IMR-90 (cell line): ENCODE results near the gene HSF2BP. TPM values are rescaled to one million over a fixed set of nuclear protein-coding genes. Genes with fewer than 3 reads are reported as not detected.
"Not testable (repeated sequence)": the region's sequence is repeated elsewhere in the genome, so short reads cannot be mapped to it uniquely, and the experiment has no call there.

Experiments used
- ATAC-seq: fragments of 200-7000 bp; cut with Tn5 transposase; 2 replicates; pipeline ENCODE4 v1.9.1; 2020; ENCODE audit warnings: low read depth, mild to moderate bottlenecking, moderate library complexity
- BruUV-seq: library from RNA; stranded (reverse); fragments of 400-500 nt; replicated peaks from 2 replicates; lab custom pipeline; 2021; lab: Mats Ljungman, UMichigan
- CTCF ChIA-PET: fragments of 300-600 bp; formaldehyde crosslinking; extraction: SDS; loops from one replicate; lab custom pipeline; 2021; ENCODE audit warnings: antibody characterized with exemption; lab: Yijun Ruan, JAX
- POLR2A ChIA-PET: fragments of 300-600 bp; sonication (Branson Sonifier 250); formaldehyde crosslinking; loops from one replicate; lab custom pipeline; 2022; ENCODE audit warnings: antibody characterized with exemption; ENCODE audit not compliant: unreplicated experiment; lab: Charles Lee
- DNase-seq: peaks from one replicate; pipeline ENCODE4 v3.0.0; 2013
- H2AFZ ChIP-seq: replicated peaks from 2 replicates; pipeline ENCODE3; 2013; ENCODE audit warnings: low read length, mild to moderate bottlenecking; ENCODE audit not compliant: poor library complexity
- H2AK5ac ChIP-seq: 2 replicates; pipeline ENCODE4 v1.6.1; 2013; ENCODE audit warnings: low read depth, low read length, inconsistent platforms
- H2AK9ac ChIP-seq: replicated peaks from 2 replicates; pipeline ENCODE3; 2013; ENCODE audit warnings: mild to moderate bottlenecking, low read depth, low read length, moderate library complexity; ENCODE audit not compliant: poor library complexity
- H2BK120ac ChIP-seq: 2 replicates; pipeline ENCODE4 v1.6.1; 2013; ENCODE audit warnings: low read depth, low read length, inconsistent platforms
- H2BK15ac ChIP-seq: 3 replicates; pipeline ENCODE4 v1.6.1; 2013; ENCODE audit warnings: low read depth, low read length, inconsistent platforms
- H2BK20ac ChIP-seq: 2 replicates; pipeline ENCODE4 v1.6.1; 2013; ENCODE audit warnings: low read depth, mild to moderate bottlenecking, inconsistent platforms, low read length, moderate library complexity
- H2BK5ac ChIP-seq: 2 replicates; pipeline ENCODE4 v1.6.1; 2013; ENCODE audit warnings: mild to moderate bottlenecking, low read depth, low read length, inconsistent platforms; ENCODE audit not compliant: poor library complexity, severe bottlenecking
- H3K14ac ChIP-seq: replicated peaks from 2 replicates; pipeline ENCODE4 v1.6.1; 2013; ENCODE audit warnings: low read depth, low read length, inconsistent platforms
- H3K18ac ChIP-seq: 2 replicates; pipeline ENCODE4 v1.6.1; 2013; ENCODE audit warnings: low read depth, low read length, control low read depth
- H3K23ac ChIP-seq: 2 replicates; pipeline ENCODE4 v1.6.1; 2013; ENCODE audit warnings: low read depth, low read length, inconsistent platforms
- H3K27ac ChIP-seq: 2 replicates; pipeline ENCODE4 v1.5.1; 2013; ENCODE audit warnings: mild to moderate bottlenecking, control low read depth, low read length; ENCODE audit not compliant: insufficient read depth
- H3K27me3 ChIP-seq: 2 replicates; pipeline ENCODE4 v1.6.1; 2013; ENCODE audit warnings: low read length; ENCODE audit not compliant: control insufficient read depth, insufficient read depth
- H3K36me3 ChIP-seq: 2 replicates; pipeline ENCODE4 v1.6.1; 2013; ENCODE audit warnings: low read length, mixed read lengths; ENCODE audit not compliant: control insufficient read depth, insufficient read depth
- H3K4ac ChIP-seq: 2 replicates; pipeline ENCODE4 v1.6.1; 2013; ENCODE audit warnings: low read depth, low read length, inconsistent platforms
- H3K4me1 ChIP-seq: 2 replicates; pipeline ENCODE4 v1.6.1; 2013; ENCODE audit warnings: low read length, mixed read lengths; ENCODE audit not compliant: control insufficient read depth, insufficient read depth
- H3K4me2 ChIP-seq: 2 replicates; pipeline ENCODE4 v1.6.1; 2013; ENCODE audit warnings: low read depth, mild to moderate bottlenecking, control low read depth, low read length, moderate library complexity
- H3K4me3 ChIP-seq: 2 replicates; pipeline ENCODE4 v1.5.1; 2013; ENCODE audit warnings: low read depth, mild to moderate bottlenecking, control low read depth, low read length, moderate library complexity; ENCODE audit not compliant: insufficient read depth
- H3K56ac ChIP-seq: 2 replicates; pipeline ENCODE4 v1.6.1; 2013; ENCODE audit warnings: low read length, inconsistent platforms; ENCODE audit not compliant: insufficient read depth; ENCODE audit errors: extremely low read depth
- H3K79me1 ChIP-seq, 2 experiments: 2 replicates each; pipeline ENCODE4 v1.6.1; 2013; ENCODE audit warnings: low read length in 2 of 2, inconsistent platforms in 1 of 2, low read depth in 1 of 2
- H3K9ac ChIP-seq: 2 replicates; pipeline ENCODE4 v1.6.1; 2013; ENCODE audit warnings: low read depth, low read length, control low read depth
- H3K9me1 ChIP-seq: 2 replicates; pipeline ENCODE4 v1.6.1; 2013; ENCODE audit warnings: low read length, inconsistent platforms; ENCODE audit not compliant: insufficient read depth
- H3K9me3 ChIP-seq: 2 replicates; pipeline ENCODE4 v1.6.1; 2013; ENCODE audit warnings: low read length; ENCODE audit not compliant: control insufficient read depth, insufficient read depth
- H4K20me1 ChIP-seq: 2 replicates; pipeline ENCODE4 v1.6.1; 2013; ENCODE audit warnings: low read length, inconsistent platforms; ENCODE audit not compliant: insufficient read depth
- H4K5ac ChIP-seq: 2 replicates; pipeline ENCODE4 v1.6.1; 2013; ENCODE audit warnings: mild to moderate bottlenecking, low read depth, low read length, control low read depth
- H4K8ac ChIP-seq, 2 experiments: 2 replicates each; pipeline ENCODE4 v1.6.1; 2013; ENCODE audit warnings: low read depth in 2 of 2, low read length in 2 of 2, control low read depth in 1 of 2, inconsistent platforms in 1 of 2
- H4K91ac ChIP-seq: 2 replicates; pipeline ENCODE4 v1.6.1; 2013; ENCODE audit warnings: low read depth, low read length, inconsistent platforms; ENCODE audit not compliant: insufficient read depth
- WGBS, 2 experiments: methylation state at CpG; one replicate each; pipeline versions ENCODE4 v1.1.5 to v1.1.7; 2013; ENCODE audit warnings: missing lambda C conversion rate in 2 of 2; ENCODE audit not compliant: insufficient read length in 1 of 2; ENCODE audit errors: extremely low coverage in 2 of 2; 5-methylcytosine and 5-hydroxymethylcytosine counted together
- dilution Hi-C: fragments of 300-500 bp; cut with HindIII; formaldehyde crosslinking; loops from one replicate; pipeline ENCODE4 v1.14.3; 2018; ENCODE audit warnings: low sequenced_read_pairs; ENCODE audit not compliant: unreplicated experiment
- in situ Hi-C: fragments of 300-500 bp; cut with MboI; formaldehyde crosslinking; loops from 3 replicates; pipeline ENCODE4 v1.14.3; 2019; ENCODE audit warnings: low sequenced_read_pairs, inconsistent platforms, mixed read lengths
- intact Hi-C: fragments of 100-400 bp; cut with micrococcal nuclease; formaldehyde crosslinking; loops from 2 replicates; pipeline ENCODE4 v1.10.0; 2022
- polyA plus RNA-seq, 3 experiments: library from polyadenylated mRNA; depleted of rRNA; stranded (reverse); fragments of >200 nt; gene quantifications; 2 replicates each; pipeline ENCODE4 v1.2.3, GENCODE V29; 2012; ENCODE audit warnings: low replicate concordance in 1 of 3
- total RNA-seq: library from RNA; depleted of rRNA; stranded (reverse); fragments of >200 nt; gene quantifications from 2 replicates; pipeline ENCODE4 v1.2.3, GENCODE V29; 2012

The HSF2BP gene
- total and polyA plus RNA-seq, 2 of the 4 experiments (the other 2 are of a cell fraction): 0.87 to 0.90 TPM

DNA sequence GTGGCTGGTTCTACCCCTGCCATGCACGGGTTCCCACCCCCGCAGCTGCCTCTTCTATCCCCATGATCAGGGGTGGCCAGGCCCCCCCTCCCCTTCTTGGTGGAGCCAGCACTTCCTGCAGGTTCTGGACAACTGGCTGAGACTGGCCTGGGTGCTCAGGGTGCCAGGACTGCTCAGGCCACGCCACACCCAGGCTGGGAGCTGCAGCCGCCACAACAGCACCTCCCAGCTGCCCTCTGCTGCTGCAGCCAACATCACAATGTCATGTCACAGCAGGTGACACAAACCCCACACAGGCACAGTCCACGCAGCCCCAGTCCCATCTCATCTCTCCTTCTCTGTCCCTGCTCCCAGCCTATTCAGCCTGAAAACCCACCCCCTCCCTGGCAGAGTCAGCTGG is 173.2 kb downstream of the HSF2BP start:
- CTCF ChIA-PET, POLR2A ChIA-PET: not testable (repeated sequence)

DNA sequence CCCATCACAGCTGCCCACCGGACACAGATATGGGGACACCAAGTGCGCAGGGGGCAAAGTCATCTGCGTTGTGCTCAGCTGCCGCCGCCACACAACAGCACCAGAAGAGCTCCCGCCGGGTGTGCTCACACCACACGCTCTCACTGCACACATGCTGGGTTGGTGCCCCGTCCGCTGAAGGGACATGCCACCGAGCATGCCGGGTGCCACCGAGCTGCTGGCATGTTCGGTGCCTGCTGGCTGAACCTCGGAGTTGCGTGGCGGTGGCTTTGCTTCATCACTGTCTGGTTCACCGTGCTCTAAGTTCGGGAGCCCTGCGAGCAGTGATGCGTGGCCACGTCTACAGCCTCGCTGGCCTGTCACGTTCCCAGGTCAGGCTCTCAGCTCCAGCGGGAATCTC is 174.3 kb downstream of the HSF2BP start:
- POLR2A ChIA-PET, H2AK9ac ChIP-seq, H3K23ac ChIP-seq, H3K27me3 ChIP-seq, H3K4me1 ChIP-seq, H4K8ac ChIP-seq, H2BK15ac ChIP-seq, CTCF ChIA-PET, BruUV-seq, H2BK120ac ChIP-seq, H3K14ac ChIP-seq, H3K56ac ChIP-seq, H3K27ac ChIP-seq, H4K91ac ChIP-seq, H2BK5ac ChIP-seq, H3K4me2 ChIP-seq, H2BK20ac ChIP-seq, ATAC-seq, H2AK5ac ChIP-seq, in situ Hi-C loops, H3K79me1 ChIP-seq, intact Hi-C loops, H4K20me1 ChIP-seq, H3K9me1 ChIP-seq, dilution Hi-C loops, H4K5ac ChIP-seq, H2AFZ ChIP-seq, H3K9me3 ChIP-seq, H3K4ac ChIP-seq, H3K9ac ChIP-seq, DNase-seq, H3K18ac ChIP-seq, H3K4me3 ChIP-seq, H3K36me3 ChIP-seq: not testable (repeated sequence)
- no CpG with 5 or more reads among the region's 25 CpGs for WGBS, 2 experiments

More for the DNA sequence above, 173.2 kb downstream of the HSF2BP start:
- H4K8ac ChIP-seq, BruUV-seq, H3K36me3 ChIP-seq, H4K91ac ChIP-seq, H3K23ac ChIP-seq, in situ Hi-C loops, H3K27ac ChIP-seq, H3K18ac ChIP-seq, H3K56ac ChIP-seq, dilution Hi-C loops, ATAC-seq, H4K20me1 ChIP-seq, H2BK20ac ChIP-seq, H4K5ac ChIP-seq, H3K27me3 ChIP-seq, H2BK120ac ChIP-seq, H3K79me1 ChIP-seq, H3K4me3 ChIP-seq, H3K4me1 ChIP-seq, H3K9me1 ChIP-seq, H2AK9ac ChIP-seq, H3K14ac ChIP-seq, H3K4ac ChIP-seq, H3K4me2 ChIP-seq, H2AK5ac ChIP-seq, H3K9me3 ChIP-seq, H2BK15ac ChIP-seq, H2BK5ac ChIP-seq, H3K9ac ChIP-seq, H2AFZ ChIP-seq, intact Hi-C loops, DNase-seq: not testable (repeated sequence)
- WGBS, 2 experiments: no CpG with 5 or more reads among the region's 5 CpGs
